ENCODE data around the gene RNU1-1.
"Not testable (repeated sequence)": the region's sequence is repeated elsewhere in the genome, so short reads cannot be mapped to it uniquely, and the experiment has no call there.

RNU1-1 gene

GRCh38 chr1:16521679-16522078 is 7.6 kb upstream of the RNU1-1 start:
- not testable (repeated sequence) for DNase-seq (ENCODE audit: low read depth)

- no peak for DNase-seq (ENCODE audit: low read depth)
These were observed 7.2 kb upstream of the RNU1-1 start for GRCh38 chr1:16521288-16521583.

GRCh38 chr1:16520435-16521287 is 6.6 kb upstream of the RNU1-1 start:
- DNase-seq (ENCODE audit: low read depth), result not testable (repeated sequence)

- not testable (repeated sequence) for DNase-seq (ENCODE audit: low read depth)
These were observed 5.3 kb upstream of the RNU1-1 start for GRCh38 chr1:16519255-16519951.

- not testable (repeated sequence) for DNase-seq (ENCODE audit: low read depth)
These were observed 4.8 kb upstream of the RNU1-1 start for GRCh38 chr1:16518913-16519254.

- not testable (repeated sequence) for DNase-seq (ENCODE audit: low read depth)
These were observed 2.8 kb upstream of the RNU1-1 start for GRCh38 chr1:16516694-16517410.

DNA sequence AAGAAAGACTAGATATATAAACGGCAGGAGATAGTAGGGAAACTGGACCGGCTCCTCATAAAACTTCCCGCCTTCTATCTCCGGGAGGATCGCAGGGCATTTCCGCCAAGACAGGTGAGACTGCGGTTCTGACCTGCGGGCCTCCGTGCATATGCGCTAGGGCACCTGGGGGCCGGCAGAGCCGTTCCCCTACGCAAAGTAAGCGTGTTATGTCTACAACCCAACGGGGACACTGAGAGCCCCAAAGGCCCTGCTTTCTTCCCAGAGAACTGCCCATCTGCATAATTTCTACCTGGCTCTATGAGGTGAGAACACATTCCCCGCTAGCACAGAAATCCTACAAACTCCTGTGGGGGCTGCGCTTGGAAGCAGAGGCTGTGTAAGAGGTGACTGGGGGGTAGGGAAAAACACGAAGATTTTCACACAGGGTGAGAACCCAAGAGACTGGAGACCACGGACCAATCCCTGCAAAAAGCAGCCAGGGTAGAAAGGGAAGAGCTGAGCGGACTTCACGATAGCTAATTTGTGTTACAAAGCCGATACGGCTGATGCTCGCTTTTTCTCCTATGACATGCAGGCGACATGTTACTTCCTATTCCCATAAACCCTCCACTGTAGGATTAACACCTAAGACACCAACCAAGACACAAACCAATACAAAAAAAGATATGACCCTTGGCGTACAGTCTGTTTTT is 526 bp downstream of the RNU1-1 start:
- DNase-seq (ENCODE audit: low read depth), result not testable (repeated sequence)

GRCh38 chr1:16512624-16513411 is 1.3 kb downstream of the RNU1-1 start:
- DNase-seq (ENCODE audit: low read depth), result not testable (repeated sequence)

GRCh38 chr1:16511926-16512325 is 2.2 kb downstream of the RNU1-1 start:
- DNase-seq (ENCODE audit: low read depth), result not testable (repeated sequence)

DNA sequence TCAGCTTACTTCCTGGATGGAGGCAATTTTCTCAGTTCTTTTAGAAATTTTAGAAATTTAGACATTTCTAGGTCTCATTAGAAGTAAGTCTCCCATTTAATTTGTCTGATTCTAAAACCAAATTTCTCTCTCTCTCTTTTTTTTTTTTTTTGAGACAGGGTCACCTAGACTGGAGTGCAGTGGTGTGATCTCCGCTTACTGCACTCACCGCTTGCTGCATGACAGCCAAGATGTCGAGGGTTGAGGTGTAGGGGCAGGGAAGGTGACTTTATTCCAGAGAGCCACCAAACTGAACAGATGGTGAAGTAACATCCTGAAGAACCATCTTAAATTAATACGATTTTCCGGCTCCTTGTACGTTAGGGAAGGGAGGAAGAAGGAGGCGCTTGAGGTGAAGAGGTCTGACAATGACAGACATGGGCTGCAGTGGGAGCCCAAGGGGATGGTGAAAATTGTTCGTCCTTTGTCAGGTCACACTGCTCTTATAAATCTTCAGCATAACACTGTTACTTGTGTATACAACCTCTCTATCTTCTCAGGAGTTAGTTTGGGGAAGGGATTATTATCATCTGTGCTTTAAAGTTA is 5.1 kb downstream of the RNU1-1 start:
- DNase-seq (ENCODE audit: low read depth), result not testable (repeated sequence)

DNA sequence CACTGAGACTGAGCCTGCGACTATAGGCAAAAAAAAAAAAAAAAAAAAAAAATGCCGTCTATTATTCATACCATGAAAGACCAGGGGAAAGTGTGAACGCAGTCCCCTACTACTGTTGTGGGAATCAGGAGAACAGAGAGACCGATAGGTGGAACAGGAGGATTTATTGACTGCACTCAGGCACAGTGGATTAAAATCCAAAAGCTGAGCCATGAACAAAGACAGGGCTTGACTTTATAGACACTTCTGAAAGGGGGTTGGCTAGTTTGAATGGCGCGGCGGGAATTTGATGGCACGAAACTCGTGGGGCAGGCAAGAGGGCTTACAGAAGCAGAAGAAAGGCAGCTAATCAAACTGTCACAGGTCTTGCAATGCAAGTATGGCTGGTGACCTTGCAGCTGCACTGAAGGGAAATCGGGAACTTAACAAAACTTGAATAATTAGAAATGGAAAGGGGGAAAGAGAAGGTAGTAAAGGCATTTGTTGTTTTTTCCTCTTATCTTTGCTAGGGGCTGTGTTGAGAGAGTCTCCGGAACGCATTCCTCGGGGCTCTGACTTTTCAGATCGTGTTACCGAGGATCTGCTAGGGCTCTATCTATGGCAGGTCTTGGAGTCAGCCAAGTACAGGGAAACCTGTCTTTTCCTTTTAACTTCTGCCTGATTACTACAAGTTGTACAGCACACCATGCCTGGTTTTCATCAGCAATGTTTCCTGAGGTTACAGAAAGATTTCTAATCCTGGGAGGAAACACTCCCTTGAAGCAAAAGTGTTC is 7.5 kb downstream of the RNU1-1 start:
- DNase-seq (ENCODE audit: low read depth), result not testable (repeated sequence)

DNA sequence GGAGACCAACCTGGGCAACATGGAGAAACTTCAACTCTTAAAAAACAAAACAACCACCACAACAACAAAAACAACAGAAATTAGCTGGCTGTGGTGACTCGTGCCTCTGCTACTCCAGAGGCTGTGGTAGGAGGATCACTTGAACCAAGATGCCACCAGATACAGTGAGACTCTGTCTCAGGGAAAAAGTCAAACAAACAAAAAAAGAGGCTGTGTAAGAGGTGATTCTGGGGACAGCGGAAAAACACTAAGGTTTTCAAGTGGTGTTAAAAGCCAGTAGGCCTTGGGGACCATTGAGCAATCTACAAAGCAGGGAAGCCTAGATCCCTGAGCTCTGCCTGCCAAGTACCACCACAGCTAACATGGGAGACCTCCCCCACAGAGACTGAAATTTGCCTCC is 8.2 kb downstream of the RNU1-1 start:
- not testable (repeated sequence) for DNase-seq (ENCODE audit: low read depth)

DNA sequence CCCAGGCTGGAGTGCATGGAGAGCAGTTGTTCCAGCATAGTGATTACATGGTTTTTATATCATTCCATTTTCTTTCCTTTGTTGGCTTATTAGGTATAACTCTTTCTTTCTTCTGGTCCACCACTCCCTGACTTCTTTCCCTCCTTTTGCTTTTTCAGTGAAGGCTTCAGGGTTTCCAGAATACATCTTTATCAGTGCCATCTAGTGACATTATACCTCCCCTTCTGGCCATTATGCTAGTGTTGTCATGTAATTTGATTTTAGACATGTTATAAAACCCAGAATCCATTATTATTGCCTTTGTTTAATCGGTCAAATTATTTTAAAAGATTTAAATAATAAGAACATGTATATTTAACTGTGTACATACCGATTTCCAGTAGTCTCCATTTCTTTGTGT is 10.6 kb downstream of the RNU1-1 start:
- no peak for DNase-seq (ENCODE audit: low read depth)

- not testable (repeated sequence) for DNase-seq (ENCODE audit: low read depth)
These were observed 12.6 kb downstream of the RNU1-1 start for GRCh38 chr1:16501446-16501845.

GRCh38 chr1:16500975-16501374 is 13.1 kb downstream of the RNU1-1 start:
- not testable (repeated sequence) for DNase-seq (ENCODE audit: low read depth)

GRCh38 chr1:16500466-16500865 is 13.6 kb downstream of the RNU1-1 start:
- not testable (repeated sequence) for DNase-seq (ENCODE audit: low read depth)

GRCh38 chr1:16498573-16499413 is 15.3 kb downstream of the RNU1-1 start:
- DNase-seq (ENCODE audit: low read depth), result peak; percentile 77

DNA sequence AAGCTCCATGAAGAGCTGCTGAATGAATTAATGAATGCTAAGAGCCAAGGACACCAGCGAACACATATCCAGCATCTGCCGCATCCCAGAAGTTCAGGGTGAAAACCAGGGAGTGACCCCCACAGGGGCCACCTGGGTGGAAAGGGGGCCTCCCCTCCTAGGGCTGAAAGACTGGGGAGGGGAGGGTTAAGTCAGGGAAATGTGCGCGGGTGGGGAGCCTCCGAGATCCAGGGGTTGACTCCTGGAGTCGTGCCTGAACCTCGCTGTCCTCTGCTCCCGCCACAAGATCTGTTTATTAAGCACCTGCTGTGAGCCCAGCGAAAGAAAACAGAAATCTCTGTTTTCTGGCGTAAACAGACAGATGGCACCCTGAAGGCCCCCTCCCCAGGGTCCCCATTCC is 16.0 kb downstream of the RNU1-1 start:
- not testable (repeated sequence) for DNase-seq (ENCODE audit: low read depth)

DNA sequence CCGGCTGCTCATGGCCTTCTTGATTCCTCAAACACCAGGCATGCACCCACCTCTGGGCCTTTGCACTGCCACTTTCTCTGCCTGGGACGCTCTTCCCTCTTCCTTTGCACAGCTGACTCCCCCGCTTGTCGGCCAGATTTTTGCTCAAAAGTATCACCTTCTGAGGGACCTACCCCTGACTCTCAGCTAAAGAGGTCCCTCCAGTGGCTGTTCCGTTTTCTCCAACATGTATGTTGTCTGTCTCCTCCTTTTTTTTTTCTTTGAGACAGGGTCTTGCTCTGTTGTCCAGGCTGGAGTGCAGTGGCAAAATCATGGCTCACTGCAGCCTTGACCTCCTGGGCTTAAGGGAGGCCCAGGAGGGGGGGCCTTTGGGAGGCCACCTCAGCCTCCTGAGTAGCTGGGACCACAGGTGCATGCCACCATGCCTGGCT is 16.6 kb downstream of the RNU1-1 start:
- not testable (repeated sequence) for DNase-seq (ENCODE audit: low read depth)
